ENCODE measurements around the gene CD300H.

DNA sequence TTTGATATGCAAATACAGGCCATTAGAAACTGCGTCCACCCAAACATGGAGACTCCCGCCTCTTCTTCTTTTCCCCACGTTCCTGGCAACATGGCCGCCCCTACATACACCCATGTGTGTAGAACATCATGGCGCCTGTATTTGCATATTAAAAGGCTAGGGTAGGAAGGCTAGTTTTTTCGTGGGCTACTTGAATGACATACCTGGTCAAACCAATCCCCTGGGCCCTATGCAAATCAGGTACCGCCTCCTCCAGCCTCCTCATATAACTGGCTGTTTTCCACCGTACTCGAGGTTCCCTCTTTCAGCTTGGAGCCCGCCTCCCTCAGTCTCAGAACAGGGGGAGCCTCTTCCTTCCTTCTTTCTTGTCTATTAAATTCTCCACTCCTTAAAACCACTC lies 35.2 kb downstream of the CD300H start:
- TF ChIP-seq, protein P1, sequence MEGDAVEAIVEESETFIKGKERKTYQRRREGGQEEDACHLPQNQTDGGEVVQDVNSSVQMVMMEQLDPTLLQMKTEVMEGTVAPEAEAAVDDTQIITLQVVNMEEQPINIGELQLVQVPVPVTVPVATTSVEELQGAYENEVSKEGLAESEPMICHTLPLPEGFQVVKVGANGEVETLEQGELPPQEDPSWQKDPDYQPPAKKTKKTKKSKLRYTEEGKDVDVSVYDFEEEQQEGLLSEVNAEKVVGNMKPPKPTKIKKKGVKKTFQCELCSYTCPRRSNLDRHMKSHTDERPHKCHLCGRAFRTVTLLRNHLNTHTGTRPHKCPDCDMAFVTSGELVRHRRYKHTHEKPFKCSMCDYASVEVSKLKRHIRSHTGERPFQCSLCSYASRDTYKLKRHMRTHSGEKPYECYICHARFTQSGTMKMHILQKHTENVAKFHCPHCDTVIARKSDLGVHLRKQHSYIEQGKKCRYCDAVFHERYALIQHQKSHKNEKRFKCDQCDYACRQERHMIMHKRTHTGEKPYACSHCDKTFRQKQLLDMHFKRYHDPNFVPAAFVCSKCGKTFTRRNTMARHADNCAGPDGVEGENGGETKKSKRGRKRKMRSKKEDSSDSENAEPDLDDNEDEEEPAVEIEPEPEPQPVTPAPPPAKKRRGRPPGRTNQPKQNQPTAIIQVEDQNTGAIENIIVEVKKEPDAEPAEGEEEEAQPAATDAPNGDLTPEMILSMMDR (conservative IDR thresholded peaks at IDR 0.05; ENCODE audit: low read depth, low read length) = no peak
- no peak for TF ChIP-seq EZH2 (IDR thresholded peaks at IDR 0.05; ENCODE audit: borderline replicate concordance, low read depth, low read length, poor library complexity, severe bottlenecking)
